CD4-positive, alpha-beta T cell (primary cell): ENCODE results near the gene ST3GAL5. TPM values are rescaled to one million over a fixed set of nuclear protein-coding genes. Genes with fewer than 3 reads are reported as not detected.

ENCODE experiments used
- ATAC-seq: fragments of 200-7000 bp; cut with Tn5 transposase; one replicate; pipeline ENCODE4 v1.10.0; 2022; ENCODE audit warnings: mild to moderate bottlenecking; ENCODE audit not compliant: poor library complexity
- CTCF ChIA-PET: fragments of 350-600 bp; sonication (Branson Sonifier 250); formaldehyde crosslinking; loops from one replicate; lab custom pipeline; 2021; ENCODE audit warnings: antibody characterized with exemption, inconsistent platforms; lab: Charles Lee
- POLR2A ChIA-PET: fragments of 350-600 bp; sonication (Branson Sonifier 250); formaldehyde crosslinking; loops from one replicate; lab custom pipeline; 2021; ENCODE audit warnings: antibody characterized with exemption, inconsistent platforms; lab: Charles Lee
- DNase-seq, 14 experiments: peaks; one replicate each; pipeline ENCODE4 v3.0.0-alpha.2; 2013 to 2020; ENCODE audit warnings: mixed read lengths in 2 of 14
- H3K27ac ChIP-seq, 2 donors: one replicate each; pipeline versions ENCODE4 v1.5.1 to v1.7.0; 2013; ENCODE audit warnings: low read length in 2 of 2, low read depth in 1 of 2, mild to moderate bottlenecking in 1 of 2
- H3K27me3 ChIP-seq, 2 experiments: 1 replicate in 1 of 2; 2 replicates in 1 of 2; pipeline versions ENCODE4 v1.6.1 to v1.7.0; 2013; ENCODE audit warnings: low read length in 2 of 2, control low read depth in 1 of 2, mild to moderate bottlenecking in 1 of 2, moderate library complexity in 1 of 2; ENCODE audit not compliant: insufficient read depth in 2 of 2, control insufficient read depth in 1 of 2
- H3K36me3 ChIP-seq: one replicate; pipeline ENCODE4 v1.6.1; 2013; ENCODE audit warnings: low read length, control low read depth; ENCODE audit not compliant: insufficient read depth
- H3K4me1 ChIP-seq: one replicate; pipeline ENCODE4 v1.6.1; 2013; ENCODE audit warnings: low read length, control low read depth; ENCODE audit not compliant: insufficient read depth
- H3K4me3 ChIP-seq: one replicate; pipeline ENCODE4 v1.5.1; 2013; ENCODE audit warnings: mild to moderate bottlenecking, low read length, moderate library complexity
- H3K9me3 ChIP-seq, 2 experiments: 1 replicate in 1 of 2; 2 replicates in 1 of 2; pipeline versions ENCODE4 v1.6.1 to v1.7.0; 2013; ENCODE audit warnings: low read length in 2 of 2, mild to moderate bottlenecking in 2 of 2, control low read depth in 1 of 2, moderate library complexity in 1 of 2; ENCODE audit not compliant: control insufficient read depth in 1 of 2, insufficient read depth in 1 of 2
- H3K27ac Mint-ChIP-seq: one replicate; pipeline ENCODE4 v1.8.0; 2020; ENCODE audit warnings: mixed read lengths
- H3K27me3 Mint-ChIP-seq: one replicate; pipeline ENCODE4 v1.8.0; 2021; ENCODE audit warnings: mixed read lengths
- H3K36me3 Mint-ChIP-seq: one replicate; pipeline ENCODE4 v1.8.0; 2021; ENCODE audit warnings: low read depth, mixed read lengths
- H3K4me1 Mint-ChIP-seq: one replicate; pipeline ENCODE4 v1.8.0; 2021; ENCODE audit warnings: low read depth, mixed read lengths
- H3K4me3 Mint-ChIP-seq: one replicate; pipeline ENCODE4 v1.8.0; 2020; ENCODE audit warnings: mild to moderate bottlenecking, mixed read lengths
- H3K9me3 Mint-ChIP-seq: one replicate; pipeline ENCODE4 v1.8.0; 2020; ENCODE audit warnings: mixed read lengths
- CTCF ChIP-seq: fragments of 200-600 bp; IDR thresholded peaks from one replicate; pipeline ENCODE4 v1.8.0; 2022; ENCODE audit warnings: antibody characterized with exemption, mild to moderate bottlenecking
- intact Hi-C, 2 experiments: fragments of 100-400 bp; cut with DNase I in 1 of 2; cut with micrococcal nuclease in 1 of 2; formaldehyde crosslinking; loops; one replicate each; pipeline versions ENCODE4 v1.15.1 to v1.9.0; 2023 to 2025; cut with DNase I, micrococcal nuclease
- total RNA-seq, 174 experiments: library from RNA in 2 of 174; stranded (reverse) in 2 of 174; gene quantifications; one replicate each; pipeline ENCODE4 v1.2.3 and lab custom pipeline; 2021 to 2026

The ST3GAL5 gene
- total RNA-seq, 2 experiments from 2014 or later, result 76.7 to 77.8 TPM

- no peak overlapping the region for H3K27ac ChIP-seq
- ATAC-seq (no peak), DNase-seq (no peak)
- ChIA-PET CTCF (no interaction called here), POLR2A (no interaction called here)
- H3K4me1 ChIP-seq, result peaks cover 14% of the 10 kb centered on the region
- H3K4me3 ChIP-seq, result no peak overlapping the region
- H3K36me3 ChIP-seq, result no peaks in the 10 kb centered on the region
- no peaks in the 10 kb centered on the region for H3K27me3 ChIP-seq
- H3K4me3 Mint-ChIP-seq, result no peak overlapping the region
- intact Hi-C loops, result no loop called here
- peaks cover 33% of the 10 kb centered on the region for H3K4me1 Mint-ChIP-seq
- peaks cover 5% of the 10 kb centered on the region for H3K36me3 Mint-ChIP-seq
- no peak for TF ChIP-seq CTCF
- no peaks in the 10 kb centered on the region for H3K9me3 ChIP-seq
- H3K27me3 Mint-ChIP-seq, result no peaks in the 10 kb centered on the region
- no peak overlapping the region for H3K27ac Mint-ChIP-seq
- peaks cover 3% of the 10 kb centered on the region for H3K9me3 Mint-ChIP-seq
Measured at GRCh38 chr2:85893428-85894258, 4.9 kb upstream of the ST3GAL5 start.

DNA sequence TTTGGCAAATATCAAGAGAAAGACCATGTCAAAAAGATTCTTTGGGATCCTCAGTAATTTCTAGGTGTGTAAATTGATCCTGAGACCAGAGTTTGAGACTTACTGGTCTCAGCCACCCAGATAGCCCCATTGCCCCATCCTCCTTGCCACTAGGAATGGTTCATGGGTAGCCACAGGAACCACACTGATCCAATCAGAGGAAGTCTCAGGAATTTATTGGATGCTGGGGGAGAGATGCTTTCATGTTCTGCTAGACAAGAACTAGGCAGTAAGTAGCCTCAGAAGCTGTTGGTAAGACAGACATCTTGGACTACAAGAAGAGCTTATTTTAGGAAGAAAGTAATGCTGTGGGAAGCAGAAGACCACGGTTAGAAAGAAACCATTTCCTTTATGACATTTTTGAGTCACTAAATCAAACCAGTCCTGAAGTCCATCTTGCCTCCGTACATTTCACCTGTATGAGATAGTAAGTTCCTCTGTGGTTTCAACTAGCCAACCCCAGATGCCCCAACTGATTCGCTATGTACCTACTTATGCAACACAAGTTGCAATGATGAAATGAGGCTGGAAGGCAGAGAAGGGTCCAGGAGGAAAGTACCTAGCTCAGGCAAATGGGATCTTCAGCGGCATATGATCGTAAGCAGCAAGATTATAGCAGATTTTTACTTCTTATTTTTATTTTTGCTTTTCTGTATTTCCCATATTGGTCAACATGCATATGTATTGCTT, 3.6 kb upstream of the ST3GAL5 start:
- Histone ChIP-seq H3K36me3 (no peaks in the 10 kb centered on the region), H3K9me3 (no peaks in the 10 kb centered on the region), H3K27me3 (no peaks in the 10 kb centered on the region), H3K27ac (no peak overlapping the region), H3K4me3 (no peak overlapping the region), H3K4me1 (peaks cover 23% of the 10 kb centered on the region)
- intact Hi-C loops, result no loop called here
- Mint-ChIP-seq H3K27ac (no peak overlapping the region), H3K4me3 (peak overlapping the region; percentile 13), H3K9me3 (no peaks in the 10 kb centered on the region), H3K4me1 (peaks cover 37% of the 10 kb centered on the region), H3K27me3 (no peaks in the 10 kb centered on the region), H3K36me3 (peaks cover 12% of the 10 kb centered on the region)
- TF ChIP-seq CTCF, result no peak
- ChIA-PET CTCF (no interaction called here), POLR2A (interaction anchor here (1.3 kb wide), 1 partner anchor 65 kb away, joined by 4 read pairs; no protein-coding TSS in a partner anchor)
- ATAC-seq (no peak), DNase-seq (no peak)

- ChIA-PET CTCF (interaction anchor here (0.7 to 5.8 kb wide), 5 partner anchors 10 to 188 kb away, joined by 4 to 71 read pairs (median 52); no protein-coding TSS in a partner anchor), POLR2A (interaction anchor here (0.5 to 4.1 kb wide), 4 partner anchors 24 to 215 kb away, joined by 3 to 38 read pairs (median 14); partner anchors contain the start of genes POLR1A and PTCD3)
- TF ChIP-seq CTCF, result no peak
- Mint-ChIP-seq H3K27ac (peak overlapping the region; percentile 95), H3K9me3 (no peaks in the 10 kb centered on the region), H3K27me3 (no peaks in the 10 kb centered on the region), H3K4me3 (peak overlapping the region; percentile 78), H3K36me3 (peaks cover 18% of the 10 kb centered on the region), H3K4me1 (peaks cover 51% of the 10 kb centered on the region)
- H3K4me3 ChIP-seq, result no peak overlapping the region
- no peaks in the 10 kb centered on the region for H3K9me3 ChIP-seq
- peaks cover 40% of the 10 kb centered on the region for H3K4me1 ChIP-seq
- ATAC-seq (no peak), DNase-seq (no peak)
- no peak overlapping the region for H3K27ac ChIP-seq
- H3K27me3 ChIP-seq, result no peaks in the 10 kb centered on the region
- intact Hi-C loops, result no loop called here
- H3K36me3 ChIP-seq, result no peaks in the 10 kb centered on the region
Measured at GRCh38 chr2:85890522-85891176, 1.9 kb upstream of the ST3GAL5 start.
